Endothelial cell of umbilical vein (primary cell): Measurements from ENCODE around the gene CBX4. TPM values are rescaled to one million over a fixed set of nuclear protein-coding genes. Genes with fewer than 3 reads are reported as not detected.

Source experiments
- BruUV-seq: library from RNA; stranded (reverse); fragments of 400-500 nt; replicated peaks from 2 replicates; lab custom pipeline; 2021; lab: Mats Ljungman, UMichigan
- CTCF ChIA-PET: fragments of 300-600, 350-600 bp; sonication (Branson Sonifier 250); formaldehyde crosslinking; loops from one replicate; lab custom pipeline; 2021; ENCODE audit warnings: antibody characterized with exemption, inconsistent platforms; lab: Charles Lee
- POLR2A ChIA-PET: fragments of 300-600, 350-600 bp; sonication (Branson Sonifier 250); formaldehyde crosslinking; loops from one replicate; lab custom pipeline; 2021; ENCODE audit warnings: antibody characterized with exemption, inconsistent platforms; lab: Charles Lee
- DNase-seq: peaks from one replicate; pipeline ENCODE4 v3.0.0-alpha.2; 2011; ENCODE audit warnings: low read depth, low spot score
- FAIRE-seq: peaks from 2 replicates; lab custom pipeline; 2011; peaks lifted over from hg19 to GRCh38; lab: Jason Lieb, UNC
- H2AFZ ChIP-seq: 2 replicates; pipeline ENCODE4 v1.6.0; 2012; ENCODE audit warnings: low read depth, low read length, control low read depth, inconsistent platforms
- H3K27ac ChIP-seq: 2 replicates; pipeline ENCODE4 v1.5.1; 2011; ENCODE audit warnings: low read depth, mild to moderate bottlenecking, control low read depth, low read length, moderate library complexity; ENCODE audit not compliant: insufficient read depth
- H3K27me3 ChIP-seq, 2 experiments: 2 replicates each; pipeline versions ENCODE4 v1.6.0 to v1.6.1; 2011; ENCODE audit warnings: low read length in 2 of 2, mixed read lengths in 1 of 2; ENCODE audit not compliant: control insufficient read depth in 2 of 2, insufficient read depth in 2 of 2
- H3K36me3 ChIP-seq, 2 experiments: 2 replicates in 1 of 2; 3 replicates in 1 of 2; pipeline ENCODE4 v1.5.1; 2011; ENCODE audit warnings: low read length in 2 of 2, mild to moderate bottlenecking in 1 of 2, moderate library complexity in 1 of 2; ENCODE audit not compliant: control insufficient read depth in 2 of 2, insufficient read depth in 2 of 2; ENCODE audit errors: extremely low read depth in 1 of 2
- H3K4me1 ChIP-seq: 3 replicates; pipeline ENCODE4 v1.5.1; 2011; ENCODE audit warnings: mild to moderate bottlenecking, low read length; ENCODE audit not compliant: control insufficient read depth, insufficient read depth; ENCODE audit errors: extremely low read depth
- H3K4me2 ChIP-seq: 2 replicates; pipeline ENCODE4 v1.6.1; 2011; ENCODE audit warnings: low read length, control low read depth, mixed read lengths; ENCODE audit not compliant: insufficient read depth
- H3K4me3 ChIP-seq, 3 experiments: fragments of 200-600 bp in 1 of 3; sonication (generic), shearing (Covaris generic) in 1 of 3; replicated peaks in 1 of 3; 2 replicates each; pipeline ENCODE4 v1.5.1; 2011 to 2016; ENCODE audit warnings: control low read depth in 3 of 3, low read length in 3 of 3, mild to moderate bottlenecking in 2 of 3, inconsistent platforms in 1 of 3, low read depth in 1 of 3, moderate library complexity in 1 of 3; ENCODE audit not compliant: insufficient read depth in 1 of 3
- H3K79me2 ChIP-seq: 2 replicates; pipeline ENCODE4 v1.6.0; 2012; ENCODE audit warnings: low read length, inconsistent platforms; ENCODE audit not compliant: control insufficient read depth, insufficient read depth
- H3K9ac ChIP-seq: replicated peaks from 2 replicates; pipeline ENCODE3; 2011; ENCODE audit warnings: low read length, control low read depth; ENCODE audit not compliant: insufficient read depth; ENCODE audit errors: extremely low read depth
- H3K9me1 ChIP-seq: replicated peaks from 3 replicates; pipeline ENCODE4 v1.6.0; 2011; ENCODE audit warnings: mild to moderate bottlenecking, low read length; ENCODE audit not compliant: control insufficient read depth, insufficient read depth; ENCODE audit errors: extremely low read depth
- H3K9me3 ChIP-seq: replicated peaks from 2 replicates; pipeline ENCODE4 v1.5.1; 2012; ENCODE audit warnings: low read length, inconsistent platforms; ENCODE audit not compliant: control insufficient read depth, insufficient read depth
- H4K20me1 ChIP-seq: replicated peaks from 2 replicates; pipeline ENCODE3; 2011; ENCODE audit warnings: mild to moderate bottlenecking, low read length; ENCODE audit not compliant: control insufficient read depth, insufficient read depth; ENCODE audit errors: extremely low read depth
- CTCF ChIP-seq, 2 donors: IDR thresholded peaks; 1 replicate in 1 of 2; 2 replicates in 1 of 2; pipeline ENCODE4 v1.5.1; 2011; ENCODE audit warnings: low read length in 2 of 2, mild to moderate bottlenecking in 2 of 2, moderate library complexity in 2 of 2, control low read depth in 1 of 2, inconsistent platforms in 1 of 2, low read depth in 1 of 2; ENCODE audit not compliant: insufficient read depth in 1 of 2; ENCODE audit errors: extremely low read depth in 1 of 2
- EZH2 ChIP-seq: IDR thresholded peaks from 2 replicates; pipeline ENCODE4 v1.6.1; 2012; ENCODE audit warnings: borderline replicate concordance, low read depth, mild to moderate bottlenecking, moderate library complexity, low read length, inconsistent platforms; ENCODE audit not compliant: severe bottlenecking
- FOS ChIP-seq: IDR thresholded peaks from 2 replicates; pipeline ENCODE4 v1.6.1; 2011; ENCODE audit warnings: mild to moderate bottlenecking, low read length, moderate library complexity, borderline replicate concordance; ENCODE audit not compliant: insufficient read depth
- GATA2 ChIP-seq: IDR thresholded peaks from 2 replicates; pipeline ENCODE4 v1.7.0; 2011; ENCODE audit warnings: low read depth, mild to moderate bottlenecking, moderate library complexity, mixed read lengths, low read length; ENCODE audit not compliant: insufficient read length, insufficient read depth
- JUN ChIP-seq: IDR thresholded peaks from 2 replicates; pipeline ENCODE4 v1.6.1; 2011; ENCODE audit warnings: borderline replicate concordance, low read depth; ENCODE audit not compliant: insufficient read length, insufficient read depth
- MAX ChIP-seq: IDR thresholded peaks from 2 replicates; pipeline ENCODE4 v1.6.1; 2011; ENCODE audit not compliant: insufficient read depth, insufficient read length
- MYC ChIP-seq: IDR thresholded peaks from one replicate; pipeline ENCODE4 v1.6.1; 2011; ENCODE audit warnings: mild to moderate bottlenecking, low read depth, low read length
- POLR2A ChIP-seq: IDR thresholded peaks from 2 replicates; pipeline ENCODE4 v1.6.1; 2012; ENCODE audit warnings: low read depth, mild to moderate bottlenecking, control low read depth, low read length
- POLR2AphosphoS5 ChIP-seq: IDR thresholded peaks from 2 replicates; pipeline ENCODE4 v1.6.1; 2012; ENCODE audit warnings: low read depth, mild to moderate bottlenecking, control low read depth, low read length, moderate library complexity; ENCODE audit not compliant: insufficient read depth
- dilution Hi-C: fragments of 300-500 bp; cut with MboI; formaldehyde crosslinking; loops from one replicate; pipeline ENCODE4 v1.15.0; 2019; ENCODE audit warnings: low sequenced_read_pairs; ENCODE audit not compliant: extremely low pct_ligation_motif_present
- intact Hi-C: fragments of 100-400 bp; cut with micrococcal nuclease; formaldehyde crosslinking; loops from one replicate; pipeline ENCODE4 v1.10.0; 2022
- polyA plus RNA-seq, 4 experiments: library from polyadenylated mRNA; depleted of rRNA in 3 of 4; stranded (reverse) in 3 of 4; unstranded in 1 of 4; fragments of >200 nt; gene quantifications; 2 replicates each; pipeline versions ENCODE4 v1.2.1 to v1.2.3, GENCODE V29; 2011 to 2012; ENCODE audit warnings: missing spikeins in 1 of 4
- total RNA-seq: library from RNA; stranded (reverse); gene quantifications from 2 replicates; pipeline ENCODE4 v1.2.3, GENCODE V29; 2021

Gene CBX4
- total and polyA plus RNA-seq, 2 donors (not counting 3 experiments of a cell fraction or from before 2014, with no cell fraction given) = 7.0 to 12.3 TPM

GRCh38 chr17:79814974-79815835 is 24.0 kb downstream of the CBX4 start:
- peak overlapping the region; percentile 27 for H2AFZ ChIP-seq
- no peaks in the 10 kb centered on the region for H3K9me3 ChIP-seq
- H3K4me1 ChIP-seq = peaks cover 8% of the 10 kb centered on the region
- ChIA-PET POLR2A (interaction anchor here (1.6 kb wide), 1 partner anchor 24 kb away, joined by 6 read pairs; the partner anchor contains the start of gene CBX4), CTCF (interaction anchor here (0.6 to 6.1 kb wide), 6 partner anchors 19 to 73 kb away, joined by 3 to 59 read pairs (median 4); partner anchors contain the start of gene CBX4)
- no peak for DNase-seq
- TF ChIP-seq MYC = no peak
- peak; percentile 98 for TF ChIP-seq EZH2
- H3K36me3 ChIP-seq = no peaks in the 10 kb centered on the region
- peak overlapping the region in 1 of 3 experiments; percentile 0 for H3K4me3 ChIP-seq
- BruUV-seq = no TSS peak
- peak overlapping the region; percentile 21 for H3K4me2 ChIP-seq
- no peaks in the 10 kb centered on the region for H4K20me1 ChIP-seq
- H3K9me1 ChIP-seq = no peaks in the 10 kb centered on the region
- H3K27me3 ChIP-seq = peaks cover 56 to 82% of the 10 kb centered on the region in 2 experiments
- no peaks in the 10 kb centered on the region for H3K79me2 ChIP-seq
- no peak for FAIRE-seq
- no peak overlapping the region for H3K27ac ChIP-seq
- dilution Hi-C loops (no loop called here), intact Hi-C loops (no loop called here)
- no peak overlapping the region for H3K9ac ChIP-seq

GRCh38 chr17:79814127-79814973 is 24.9 kb downstream of the CBX4 start:
- Histone ChIP-seq H3K79me2 (no peaks in the 10 kb centered on the region), H3K9me3 (no peaks in the 10 kb centered on the region), H4K20me1 (no peaks in the 10 kb centered on the region), H3K9ac (no peak overlapping the region), H3K4me2 (peak overlapping the region; percentile 21), H3K4me3 (no peak overlapping the region), H3K9me1 (no peaks in the 10 kb centered on the region), H2AFZ (peak overlapping the region; percentile 27), H3K36me3 (no peaks in the 10 kb centered on the region), H3K4me1 (peaks cover 8% of the 10 kb centered on the region), H3K27ac (no peak overlapping the region), H3K27me3 (peaks cover 58 to 80% of the 10 kb centered on the region in 2 experiments)
- no peak for DNase-seq
- dilution Hi-C loops (no loop called here), intact Hi-C loops (no loop called here)
- CTCF ChIA-PET = interaction anchor here (0.6 to 6.1 kb wide), 10 partner anchors 16 to 72 kb away, joined by 3 to 59 read pairs (median 4); partner anchors contain the start of gene CBX4
- no TSS peak for BruUV-seq
- FAIRE-seq = no peak
- POLR2A ChIA-PET = interaction anchor here (0.5 to 1.6 kb wide), 2 partner anchors 25 to 68 kb away, joined by 5 to 6 read pairs; partner anchors contain the start of gene CBX4
- no peak for TF ChIP-seq POLR2AphosphoS5
- TF ChIP-seq FOS = no peak
- no peak for TF ChIP-seq MAX
- no peak for TF ChIP-seq MYC
- no peak for TF ChIP-seq POLR2A
- TF ChIP-seq CTCF (IDR thresholded peaks at IDR 0.05; ENCODE audit: extremely low read depth in 1 of 2, insufficient read depth in 1 of 2, low read depth in 1 of 2, low read length in 2 of 2) = no peak
- no peak for TF ChIP-seq JUN
- TF ChIP-seq EZH2 = no peak
- TF ChIP-seq GATA2 = no peak
